Hypothalamus (tissue), 51 donors: ENCODE data around the gene PTPRN2.

Experiments used
- DNase-seq, 51 donors: peaks; one replicate each; lab custom pipeline; 2025; lab: John Stamatoyannopoulos, UW

The PTPRN2 gene

DNA sequence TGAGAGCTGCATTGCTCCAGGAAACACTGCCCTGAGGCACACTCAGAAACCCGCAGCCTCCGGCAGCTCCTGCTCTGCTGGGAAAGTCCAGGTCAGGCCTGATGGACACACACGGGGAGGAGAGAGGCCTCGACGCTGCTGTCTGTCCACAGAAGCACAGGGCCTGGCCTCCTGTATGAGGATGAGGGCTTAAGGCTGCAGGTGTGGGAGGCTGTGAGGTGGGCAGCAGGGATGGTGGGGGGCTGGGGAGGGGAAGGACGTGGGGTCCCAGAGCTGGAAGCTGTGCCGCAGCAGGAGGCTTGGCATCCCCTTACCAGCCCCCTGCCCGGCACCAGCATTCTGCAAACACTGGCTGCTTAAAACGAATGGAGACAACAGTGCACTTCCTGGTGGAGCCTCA is 1064.7 kb downstream of the PTPRN2 start:
- no peak for DNase-seq

DNA sequence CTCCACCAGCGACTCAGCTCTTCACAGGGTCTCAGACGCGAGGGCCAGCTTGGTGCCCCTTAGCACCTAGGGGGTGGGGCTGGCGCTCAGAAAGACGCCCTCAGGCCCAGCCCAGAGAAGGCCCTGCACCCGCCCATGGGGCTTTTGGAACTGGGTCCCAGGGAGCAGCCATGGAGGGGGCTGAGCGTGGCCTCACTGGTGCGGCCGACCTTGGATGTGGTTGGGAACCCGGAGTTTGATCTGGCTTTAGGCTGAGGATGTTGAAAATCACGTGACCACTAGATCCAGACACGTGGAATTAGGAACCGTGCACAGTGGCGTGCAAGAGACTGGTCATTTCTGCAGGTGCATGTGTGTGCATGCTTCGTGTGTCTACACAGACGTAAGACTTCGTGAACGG is 1065.4 kb downstream of the PTPRN2 start:
- DNase-seq, result no peak

DNA sequence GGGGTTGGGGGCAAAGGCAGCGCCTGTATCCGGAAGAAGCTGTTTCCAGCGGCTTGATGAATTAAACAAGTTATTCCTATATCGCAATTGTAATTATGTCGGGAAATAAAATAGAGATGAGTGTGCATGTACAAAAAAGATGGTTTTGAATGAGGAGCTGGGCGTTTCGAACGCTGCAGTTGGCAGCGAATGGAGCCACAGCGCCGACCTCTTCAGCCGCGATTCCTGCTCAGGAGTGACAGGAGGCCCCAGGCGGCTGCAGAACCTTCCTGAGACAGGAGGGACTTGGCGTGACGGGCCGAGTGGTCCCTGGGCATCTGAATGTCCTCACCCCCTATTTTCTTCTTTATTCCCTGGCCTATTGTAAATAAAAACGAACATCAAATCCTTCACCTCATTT is 1065.9 kb downstream of the PTPRN2 start:
- DNase-seq, result no peak

DNA sequence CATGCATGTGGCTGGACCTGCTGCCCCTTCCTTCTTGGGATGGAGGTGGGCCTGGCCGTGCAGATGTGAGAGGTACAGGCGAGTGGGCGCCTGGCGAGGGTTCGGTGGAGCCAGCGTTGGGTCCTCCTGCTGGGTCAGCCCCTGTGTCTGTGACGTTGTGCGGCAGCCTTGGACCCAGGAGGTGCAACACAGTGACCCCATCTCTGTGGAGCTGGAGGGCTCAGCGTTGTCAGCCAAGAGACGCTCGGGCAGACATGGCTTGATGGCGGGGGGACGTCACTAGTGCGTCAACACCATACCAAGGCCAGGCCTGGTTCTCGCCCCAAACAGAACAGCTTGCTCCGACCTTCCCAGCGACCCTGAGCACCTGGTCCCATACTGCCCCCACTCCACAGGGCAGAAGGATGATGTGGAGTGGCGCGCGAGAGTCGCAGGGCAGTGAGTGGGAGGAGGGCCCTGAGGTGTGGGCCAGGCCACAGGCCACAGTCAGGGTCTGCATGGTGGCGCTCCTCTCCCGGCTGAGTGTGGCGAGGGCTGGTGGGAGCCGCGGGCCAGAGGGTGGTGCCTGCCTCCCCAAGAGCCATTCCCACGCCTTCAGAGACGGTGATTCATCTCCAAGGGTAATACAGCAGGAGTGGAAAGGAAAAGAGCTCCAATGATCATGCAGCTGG is 1066.4 kb downstream of the PTPRN2 start:
- DNase-seq, result no peak

DNA sequence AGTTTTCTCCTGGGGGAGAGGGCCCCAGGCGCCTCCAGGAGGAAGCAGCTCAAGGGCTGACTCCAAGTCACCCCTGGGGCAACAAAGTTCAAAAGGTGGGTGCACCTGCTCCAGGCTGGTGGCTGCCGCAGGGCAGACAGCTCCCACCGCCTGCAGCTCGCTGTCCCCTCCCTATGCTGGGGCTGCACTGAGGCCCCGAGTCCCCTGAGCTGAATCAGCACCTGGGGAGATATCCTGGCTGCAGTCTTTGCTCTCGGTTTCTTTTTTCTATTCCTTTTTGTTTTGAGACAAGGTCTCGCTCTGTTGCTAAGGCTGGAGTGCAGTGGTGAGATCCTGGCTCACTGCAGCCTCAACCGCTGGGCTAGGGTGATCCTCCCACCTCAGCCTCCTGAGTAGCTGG is 1067.4 kb downstream of the PTPRN2 start:
- no peak for DNase-seq

DNA sequence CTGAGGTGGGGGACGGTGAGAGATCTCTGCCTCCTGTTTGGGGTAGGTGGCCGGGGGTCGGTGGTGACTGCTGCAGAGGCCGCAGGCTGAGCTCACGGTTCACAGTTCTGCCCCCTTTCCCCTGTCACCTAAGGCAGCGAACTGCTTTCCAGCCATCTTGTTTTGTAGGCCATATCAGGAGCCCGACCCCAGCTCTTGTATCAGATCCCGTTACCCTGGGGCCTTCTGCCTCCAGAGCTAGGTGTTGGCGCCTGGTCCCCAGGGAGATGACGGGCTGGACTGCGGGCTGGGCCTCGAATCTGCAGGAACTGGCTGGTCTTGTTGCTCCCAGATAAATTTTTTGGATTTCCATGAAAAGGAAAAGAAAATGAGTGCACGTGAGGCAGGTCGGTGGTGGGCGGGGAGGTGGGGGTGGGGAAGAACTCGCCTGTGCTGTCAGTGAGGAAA is 1067.8 kb downstream of the PTPRN2 start:
- DNase-seq, result no peak

DNA sequence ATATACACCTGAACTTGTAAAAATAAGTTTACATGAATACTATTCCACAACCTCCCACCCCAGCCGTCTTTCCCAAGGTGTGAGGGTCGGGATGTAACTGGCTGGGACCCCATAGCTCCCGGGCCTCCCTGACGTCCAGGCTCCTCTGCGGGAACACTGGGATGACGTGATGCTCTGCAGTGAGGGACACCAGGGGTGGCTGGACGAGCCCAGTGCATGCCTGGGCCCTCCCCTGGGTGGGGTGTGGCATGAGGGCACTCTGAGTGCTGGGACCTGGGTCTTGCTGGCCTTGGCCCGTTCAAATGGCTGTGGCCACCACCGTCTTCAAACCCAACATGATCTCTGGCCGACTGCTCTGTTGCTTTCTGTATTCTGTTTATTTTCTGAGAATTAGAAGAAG is 1068.4 kb downstream of the PTPRN2 start:
- no peak for DNase-seq

DNA sequence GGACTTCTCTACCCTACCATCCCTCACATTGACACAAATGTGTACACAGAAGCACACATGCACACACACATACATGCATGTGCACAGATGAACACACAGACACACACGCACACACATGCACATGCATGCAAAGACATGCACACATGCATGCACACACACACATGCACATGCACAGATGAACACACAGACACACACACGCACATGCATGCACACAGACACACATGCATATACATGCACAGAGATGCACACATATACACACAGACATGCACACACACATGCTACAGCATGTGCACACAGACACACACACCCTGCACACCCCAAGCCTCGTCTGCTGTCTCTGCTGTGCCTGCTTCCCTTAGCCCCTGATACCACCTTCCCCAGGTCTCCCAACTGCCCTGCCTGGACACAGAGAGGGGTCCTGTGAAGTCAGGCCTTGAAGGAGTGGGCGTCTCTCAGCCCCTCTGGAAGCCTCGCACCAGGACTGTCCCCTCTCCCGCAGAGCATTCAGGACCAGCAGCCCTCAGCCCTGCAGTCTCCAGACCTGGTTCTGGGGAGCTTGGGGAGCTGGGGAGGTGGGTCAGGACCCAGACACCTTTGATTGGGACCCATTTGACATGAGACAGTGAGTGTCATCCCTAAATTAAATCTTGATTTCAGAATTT is 1069.0 kb downstream of the PTPRN2 start:
- no peak for DNase-seq

DNA sequence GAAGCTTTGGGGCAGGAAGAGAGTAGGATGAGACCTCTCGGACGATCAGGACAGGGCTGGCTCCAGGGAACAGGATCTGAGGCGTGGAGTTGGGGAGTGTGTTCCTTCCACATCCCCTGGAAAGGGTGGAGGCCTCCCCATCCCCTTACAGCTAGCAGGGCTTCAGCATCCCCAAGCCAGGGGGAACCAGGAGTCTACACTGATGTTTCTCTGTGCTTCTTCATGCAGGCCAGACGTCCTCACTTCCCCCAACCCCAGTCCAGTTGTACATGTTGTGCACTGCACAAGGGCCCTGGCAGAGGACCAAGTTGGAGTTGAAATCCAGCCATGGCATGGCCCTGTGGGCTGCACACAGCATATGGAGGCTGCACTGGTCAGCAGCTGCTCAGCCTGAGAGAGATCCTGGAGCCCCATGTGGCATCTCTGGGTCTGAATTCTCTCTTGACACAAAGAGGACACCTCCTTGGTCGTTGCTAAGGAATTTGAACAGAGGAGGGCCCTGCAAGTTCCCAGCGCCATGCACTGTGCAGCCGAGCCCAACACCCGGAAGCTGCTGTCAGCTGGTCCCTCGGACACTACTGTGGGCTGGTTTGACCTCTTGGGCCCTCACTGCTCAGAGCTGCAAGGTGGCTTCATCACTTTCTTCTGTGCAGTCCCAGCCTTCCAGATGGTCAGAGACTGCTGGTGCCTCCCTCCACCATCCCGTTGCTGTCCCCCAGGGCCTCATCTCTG is 1069.7 kb downstream of the PTPRN2 start:
- no peak for DNase-seq

DNA sequence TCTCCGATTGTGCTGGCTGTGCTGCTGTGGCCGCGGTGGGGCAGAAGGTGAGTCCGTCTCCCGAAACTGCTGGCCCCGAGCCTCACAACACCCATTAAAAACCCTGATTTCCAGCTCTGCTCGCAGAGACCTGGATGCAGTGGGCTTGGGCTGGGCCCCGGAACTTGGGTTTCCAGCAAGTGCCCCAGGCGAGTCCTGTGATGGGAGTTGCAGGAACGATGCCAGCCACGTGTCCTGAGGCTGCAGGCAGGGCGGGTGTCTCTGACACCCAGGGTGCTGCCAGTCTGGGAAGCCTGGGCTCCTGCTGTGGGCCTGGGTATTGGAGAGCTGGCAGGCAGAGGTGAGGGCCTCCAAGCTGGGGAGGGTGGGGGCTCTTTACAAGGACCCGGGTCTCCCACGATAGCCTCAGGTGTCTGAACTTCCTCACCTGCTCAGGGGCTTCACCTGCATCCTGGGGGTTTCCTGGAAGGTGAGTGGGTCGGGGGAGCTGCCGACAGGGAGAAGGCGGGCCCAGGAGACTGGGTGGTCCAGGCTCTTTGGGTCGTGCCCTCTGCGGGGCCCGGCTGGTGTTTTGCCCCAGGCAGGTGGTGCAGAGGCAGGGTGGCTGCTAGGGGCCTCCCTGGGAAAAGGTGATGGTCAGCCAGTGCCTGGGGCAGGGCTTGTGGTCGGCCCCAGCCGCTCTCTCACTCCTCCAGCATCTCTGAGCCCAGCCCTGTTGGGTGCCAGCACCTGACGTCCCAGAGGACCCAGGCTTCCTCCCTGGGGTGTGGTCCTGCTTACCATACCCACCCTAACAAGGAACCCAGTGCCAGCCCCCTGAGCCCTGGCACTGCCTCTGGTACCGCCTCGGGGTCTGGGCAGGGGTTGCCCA is 1070.5 kb downstream of the PTPRN2 start:
- DNase-seq, result no peak

DNA sequence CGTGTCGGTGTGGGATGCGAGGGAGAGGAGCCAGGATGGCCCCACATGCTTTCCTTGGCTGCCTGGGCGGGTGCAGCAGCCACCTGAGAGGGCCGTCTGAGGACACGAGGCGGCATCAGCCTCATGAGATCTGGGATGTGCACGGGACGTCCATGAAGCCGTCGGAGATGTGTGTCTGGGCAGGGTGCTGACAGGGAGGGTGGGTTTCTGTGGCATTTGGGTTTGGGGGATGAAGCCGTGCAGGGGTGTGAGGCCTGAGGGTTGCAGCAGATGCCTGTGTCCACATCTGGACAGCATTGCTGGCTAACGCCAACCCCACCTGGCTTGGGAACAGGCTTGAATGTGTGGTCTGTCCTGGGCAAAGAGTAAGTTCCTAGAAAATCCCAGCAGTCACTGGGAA is 1071.3 kb downstream of the PTPRN2 start:
- DNase-seq, result no peak

DNA sequence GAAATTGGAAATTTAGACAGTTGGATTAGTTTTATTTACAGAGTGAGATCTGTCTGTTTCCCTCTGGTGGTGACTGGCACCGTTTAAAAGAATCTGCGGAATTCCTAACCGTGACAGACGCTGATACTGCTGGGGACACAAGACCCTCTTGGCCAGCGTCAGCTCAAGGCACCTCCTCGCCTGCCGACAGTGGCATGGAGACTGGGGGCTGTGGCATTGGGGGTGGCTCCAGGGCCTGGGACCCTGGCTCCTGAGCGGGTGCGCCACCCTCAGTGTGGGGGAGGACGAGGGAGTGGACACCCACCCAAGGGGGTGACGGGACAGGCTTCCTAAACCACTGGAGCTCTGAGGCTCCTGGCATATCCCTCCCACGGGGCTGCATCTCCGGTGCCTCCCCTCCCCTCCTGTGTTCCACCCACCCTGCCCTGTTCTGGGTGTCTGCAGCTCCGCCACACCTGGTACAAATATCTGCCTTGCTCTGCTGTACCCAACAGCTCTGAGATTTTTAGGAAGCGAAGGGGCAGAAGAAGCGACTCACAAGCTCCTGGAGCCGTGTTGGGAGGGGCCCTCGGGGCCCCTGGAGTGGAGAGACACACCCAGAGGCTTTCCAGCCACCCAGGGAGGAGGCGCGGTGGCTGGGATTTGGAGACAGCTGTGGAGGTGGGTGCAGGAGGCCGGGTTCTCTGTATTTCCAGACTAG is 1072.1 kb downstream of the PTPRN2 start:
- DNase-seq, result no peak

DNA sequence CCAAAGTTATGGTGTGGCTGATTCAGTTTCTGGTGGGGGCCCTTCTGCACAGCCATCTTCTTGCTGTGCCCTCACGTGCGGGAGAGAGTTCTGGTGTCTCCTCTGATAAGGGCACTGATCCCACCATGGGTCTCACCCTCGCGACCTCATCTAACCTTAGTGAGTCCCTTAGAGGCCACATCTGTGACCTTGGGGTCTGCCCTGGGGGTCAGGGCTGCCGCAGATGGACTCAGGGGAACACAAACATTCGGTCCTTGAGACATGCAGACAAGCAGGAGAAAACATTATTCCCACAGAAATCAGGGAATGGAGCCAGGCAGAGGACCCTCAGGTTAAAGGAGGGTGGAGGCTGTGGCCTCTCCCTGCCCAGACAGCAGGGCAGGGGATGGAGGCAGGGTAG is 1072.9 kb downstream of the PTPRN2 start:
- DNase-seq, result no peak

DNA sequence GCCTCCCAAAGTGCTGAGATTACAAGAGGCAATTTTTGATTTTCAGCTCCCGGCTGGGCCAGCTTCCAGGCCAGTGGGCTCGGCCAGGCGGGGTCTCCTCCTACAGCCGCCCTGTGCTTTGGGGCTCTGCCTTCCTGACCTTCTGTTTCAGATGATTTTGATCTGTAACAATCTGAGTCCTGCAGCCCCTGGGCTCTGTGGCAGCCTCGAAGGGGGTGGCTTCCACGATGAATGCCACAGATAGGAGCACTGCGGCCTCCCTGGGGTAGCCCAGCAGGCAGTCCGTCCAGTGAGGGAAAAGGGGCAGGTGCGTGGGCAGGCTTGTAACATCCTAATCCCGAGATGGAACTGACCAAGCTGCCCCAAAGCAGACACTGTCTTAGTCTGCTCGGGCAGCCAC is 1073.3 kb downstream of the PTPRN2 start:
- no peak for DNase-seq

DNA sequence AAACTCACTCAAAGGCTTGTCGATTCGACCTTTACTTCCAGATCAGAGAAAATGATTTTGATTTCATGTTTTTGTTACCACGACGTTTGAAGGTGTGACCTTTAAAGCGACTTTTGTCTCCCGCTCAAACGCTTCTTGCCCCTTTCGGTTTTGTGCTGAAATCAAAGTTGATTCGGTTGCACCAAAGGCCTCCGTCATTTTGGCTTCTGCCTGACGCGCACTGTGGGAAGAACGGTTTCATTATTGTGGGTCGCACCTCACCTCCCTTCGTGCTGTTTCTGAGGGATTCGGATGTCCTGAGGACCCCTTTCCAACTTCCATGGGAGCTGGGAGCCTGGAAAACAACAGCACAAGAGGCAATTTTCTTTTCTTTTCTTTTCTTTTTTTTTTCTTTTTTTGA is 1073.9 kb downstream of the PTPRN2 start:
- no peak for DNase-seq

DNA sequence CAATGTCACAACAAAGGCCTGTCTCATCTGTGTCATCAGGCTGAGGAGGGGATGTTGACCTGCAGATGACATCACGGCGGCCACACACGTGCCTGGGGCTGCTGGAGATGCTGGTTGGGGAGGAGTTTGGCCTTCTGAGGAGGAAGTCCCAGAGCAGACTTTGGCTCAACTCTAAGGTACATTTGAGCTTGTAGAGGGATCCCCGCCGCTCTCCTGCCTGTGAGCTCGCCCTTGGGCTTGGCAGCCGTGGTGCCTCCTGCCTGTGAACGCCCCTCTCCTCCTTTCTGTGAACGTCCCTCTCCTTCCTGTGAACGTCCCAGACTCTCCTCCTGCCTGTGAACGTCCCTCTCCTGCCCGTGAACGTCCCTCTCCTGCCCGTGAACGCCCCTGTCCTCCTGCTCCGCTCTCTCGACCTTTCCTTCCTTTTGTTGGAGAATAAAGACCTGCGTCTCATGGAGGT is 1074.4 kb downstream of the PTPRN2 start:
- no peak for DNase-seq

DNA sequence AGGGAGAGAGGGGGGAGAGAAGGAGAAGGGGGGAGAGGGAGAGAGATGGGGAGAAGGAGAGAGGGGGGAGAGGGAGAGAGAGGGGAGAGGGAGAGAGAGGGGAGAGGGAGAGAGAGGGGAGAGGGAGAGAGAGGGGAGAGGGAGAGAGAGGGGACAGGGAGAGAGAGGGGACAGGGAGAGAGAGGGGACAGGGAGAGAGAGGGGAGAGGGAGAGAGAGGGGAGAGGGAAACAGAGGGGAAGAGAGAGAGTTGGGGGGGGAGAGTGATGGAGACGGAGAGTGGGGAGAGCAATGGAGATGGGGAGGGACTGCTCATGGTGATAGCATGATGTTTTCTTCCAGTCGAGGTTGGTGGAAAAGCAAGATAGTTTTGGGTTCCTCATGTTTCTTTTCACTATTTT is 1078.4 kb downstream of the PTPRN2 start:
- no peak for DNase-seq

DNA sequence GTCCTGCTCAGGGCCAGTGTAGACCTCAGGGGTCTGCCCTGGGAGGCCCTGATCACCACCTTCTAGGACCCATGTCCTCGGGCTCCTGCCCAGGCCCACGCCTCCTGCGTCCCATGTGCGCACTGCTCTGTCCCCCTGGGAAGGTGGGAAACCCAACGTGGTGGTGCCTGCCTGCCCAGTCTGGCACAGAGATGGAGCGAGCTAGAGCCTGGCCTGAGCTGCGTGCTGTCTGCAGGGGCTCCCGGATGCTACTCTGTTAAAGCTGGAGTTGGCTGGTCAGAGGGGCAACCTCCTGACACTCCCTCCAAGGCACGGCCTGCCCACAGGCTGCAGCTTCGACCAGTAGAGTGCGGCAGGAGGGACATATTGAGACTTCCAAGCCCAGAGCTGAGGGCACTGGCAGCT is 1079.1 kb downstream of the PTPRN2 start:
- no peak for DNase-seq

DNA sequence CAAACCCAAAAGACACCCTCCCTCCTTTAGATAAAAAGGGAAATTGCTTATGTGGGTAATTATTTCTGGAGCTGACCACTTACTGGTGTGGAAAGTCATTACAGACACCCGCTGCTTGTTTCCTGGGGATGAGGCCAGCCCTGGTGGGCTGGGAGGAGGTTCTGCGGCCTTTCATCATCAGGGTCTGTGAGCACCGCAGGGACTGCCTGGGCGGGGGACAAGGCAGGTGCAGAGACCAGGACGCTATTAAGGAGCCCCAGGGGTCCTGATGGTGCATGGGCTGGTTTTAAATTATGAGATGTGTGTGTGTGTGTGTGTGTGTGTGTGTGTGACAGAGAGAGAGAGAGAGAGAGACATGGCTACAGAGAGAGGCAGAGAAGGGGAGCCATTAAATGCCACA is 1079.6 kb downstream of the PTPRN2 start:
- no peak for DNase-seq

DNA sequence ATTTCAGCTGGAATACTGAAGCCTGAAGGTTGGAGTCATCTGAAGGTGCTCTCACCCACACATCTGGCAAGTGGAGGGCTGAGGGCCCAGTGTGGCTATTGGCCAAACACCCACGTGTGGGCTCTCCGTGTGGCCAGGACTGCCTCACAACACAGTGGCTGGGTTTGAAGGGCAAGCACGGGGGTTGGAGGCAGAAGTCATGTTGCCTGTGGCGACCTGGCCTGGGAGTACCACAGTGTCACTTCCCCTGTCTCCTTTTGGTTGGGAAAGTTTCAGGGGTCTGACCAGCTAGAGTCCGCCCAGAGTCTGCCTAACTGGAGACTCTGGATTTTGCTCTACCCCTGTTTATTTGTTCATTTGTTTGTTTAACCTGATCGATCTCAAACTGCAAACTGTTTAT is 1081.4 kb downstream of the PTPRN2 start:
- no peak for DNase-seq
